ENCODE measurements around the gene MGAT4D.
"Not testable (repeated sequence)": the region's sequence is repeated elsewhere in the genome, so short reads cannot be mapped to it uniquely, and the experiment has no call there.

Gene MGAT4D

GRCh38 chr4:140423106-140423505 is 75.0 kb downstream of the MGAT4D start:
- no peaks in the 10 kb centered on the region for H3K27me3 ChIP-seq (ENCODE audit: insufficient read depth, low read length)
- H3K4me1 ChIP-seq (ENCODE audit: insufficient read depth, low read length), result peaks cover 5% of the 10 kb centered on the region
- H3K9me3 ChIP-seq (ENCODE audit: low read length), result peaks cover 3% of the 10 kb centered on the region
- no peak overlapping the region for H3K4me3 ChIP-seq (ENCODE audit: low read length)
- H2AFZ ChIP-seq (ENCODE audit: low read depth, low read length), result no peak overlapping the region
- no peaks in the 10 kb centered on the region for H3K36me3 ChIP-seq (ENCODE audit: insufficient read depth, low read length)

- H3K36me3 ChIP-seq (ENCODE audit: insufficient read depth, low read length); H3K9me3 ChIP-seq (ENCODE audit: low read length); H3K4me3 ChIP-seq (ENCODE audit: low read length); H3K27me3 ChIP-seq (ENCODE audit: insufficient read depth, low read length); H3K4me1 ChIP-seq (ENCODE audit: insufficient read depth, low read length); H2AFZ ChIP-seq (ENCODE audit: low read depth, low read length): not testable (repeated sequence)
Measured at GRCh38 chr4:140413130-140413969, 84.7 kb downstream of the MGAT4D start.

- H3K27me3 ChIP-seq (ENCODE audit: insufficient read depth, low read length), result no peaks in the 10 kb centered on the region
- H3K36me3 ChIP-seq (ENCODE audit: insufficient read depth, low read length), result peaks cover 2% of the 10 kb centered on the region
- no peak overlapping the region for H3K4me3 ChIP-seq (ENCODE audit: low read length)
- H3K4me1 ChIP-seq (ENCODE audit: insufficient read depth, low read length), result no peaks in the 10 kb centered on the region
- H2AFZ ChIP-seq (ENCODE audit: low read depth, low read length), result no peak overlapping the region
- no peaks in the 10 kb centered on the region for H3K9me3 ChIP-seq (ENCODE audit: low read length)
Measured at GRCh38 chr4:140408974-140409373, 89.1 kb downstream of the MGAT4D start.

- no peaks in the 10 kb centered on the region for H3K27me3 ChIP-seq (ENCODE audit: insufficient read depth, low read length)
- no peaks in the 10 kb centered on the region for H3K4me1 ChIP-seq (ENCODE audit: insufficient read depth, low read length)
- H3K9me3 ChIP-seq (ENCODE audit: low read length), result no peaks in the 10 kb centered on the region
- peaks cover 2% of the 10 kb centered on the region for H3K36me3 ChIP-seq (ENCODE audit: insufficient read depth, low read length)
- no peak overlapping the region for H3K4me3 ChIP-seq (ENCODE audit: low read length)
- no peak overlapping the region for H2AFZ ChIP-seq (ENCODE audit: low read depth, low read length)
Measured at GRCh38 chr4:140406292-140406691, 91.8 kb downstream of the MGAT4D start.

- H3K4me1 ChIP-seq (ENCODE audit: insufficient read depth, low read length), result no peaks in the 10 kb centered on the region
- no peaks in the 10 kb centered on the region for H3K27me3 ChIP-seq (ENCODE audit: insufficient read depth, low read length)
- no peaks in the 10 kb centered on the region for H3K9me3 ChIP-seq (ENCODE audit: low read length)
- no peak overlapping the region for H3K4me3 ChIP-seq (ENCODE audit: low read length)
- H2AFZ ChIP-seq (ENCODE audit: low read depth, low read length), result no peak overlapping the region
- peaks cover 2% of the 10 kb centered on the region for H3K36me3 ChIP-seq (ENCODE audit: insufficient read depth, low read length)
Measured at GRCh38 chr4:140400111-140400510, 98.0 kb downstream of the MGAT4D start.

GRCh38 chr4:140395668-140396067 is 102.4 kb downstream of the MGAT4D start:
- Histone ChIP-seq H3K4me1 (ENCODE audit: insufficient read depth, low read length) (no peaks in the 10 kb centered on the region), H3K4me3 (ENCODE audit: low read length) (no peak overlapping the region), H3K9me3 (ENCODE audit: low read length) (no peaks in the 10 kb centered on the region), H3K36me3 (ENCODE audit: insufficient read depth, low read length) (peaks cover 4% of the 10 kb centered on the region), H2AFZ (ENCODE audit: low read depth, low read length) (no peak overlapping the region), H3K27me3 (ENCODE audit: insufficient read depth, low read length) (no peaks in the 10 kb centered on the region)
